Measurements from ENCODE around the gene C3orf18. TPM values are rescaled to one million over a fixed set of nuclear protein-coding genes. Genes with fewer than 3 reads are reported as not detected.

The C3orf18 gene
- total RNA-seq, 1 donor from 2014 or later, result 8.9 TPM

DNA sequence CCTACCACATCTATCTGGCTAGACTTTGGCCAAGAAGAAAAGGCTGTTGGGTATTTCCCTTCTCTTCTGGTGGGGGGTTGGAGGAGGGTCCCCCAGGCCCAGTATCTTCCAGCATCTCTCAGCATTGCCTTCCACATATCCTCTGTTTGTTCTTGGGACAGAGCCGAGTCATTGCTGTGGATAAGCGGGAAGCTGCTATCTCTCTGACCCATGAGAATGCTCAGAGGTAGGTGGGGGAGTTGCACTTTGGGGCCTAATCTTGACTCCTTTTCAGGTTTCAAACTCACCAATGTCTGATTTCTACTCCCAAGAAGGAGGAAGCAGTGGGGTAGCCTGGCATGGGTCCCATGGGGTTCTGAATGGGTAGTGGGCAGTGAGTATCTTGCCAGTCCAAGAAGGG, 9.8 kb upstream of the C3orf18 start:
- no peak for DNase-seq (ENCODE audit: low read depth)
- H3K4me3 ChIP-seq (ENCODE audit: low read depth, low read length), result no peak overlapping the region
- no peak for TF ChIP-seq CTCF (conservative IDR thresholded peaks at IDR 0.05; ENCODE audit: low read depth, low read length)

DNA sequence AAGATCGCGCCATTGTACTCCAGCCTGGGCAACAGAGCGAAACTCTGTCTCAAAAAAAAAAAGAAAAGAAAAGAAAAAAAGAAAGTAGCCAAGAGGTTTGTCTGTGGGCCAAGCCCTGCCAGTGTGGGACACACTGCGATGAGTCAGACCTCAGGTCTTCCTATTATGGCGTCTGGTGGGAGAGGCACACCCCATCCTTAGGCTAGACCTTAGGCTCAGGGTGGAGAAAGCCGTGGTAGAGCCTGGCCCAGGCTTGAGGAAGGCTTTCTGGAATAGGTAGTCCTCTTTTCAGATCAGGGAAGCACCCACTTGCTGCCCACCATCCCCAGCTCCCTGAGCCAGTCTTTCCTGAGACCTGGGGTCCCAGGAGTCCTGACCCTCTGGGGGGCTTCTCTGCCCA, 7.8 kb upstream of the C3orf18 start:
- no peak overlapping the region for H3K4me3 ChIP-seq (ENCODE audit: low read depth, low read length)
- DNase-seq (ENCODE audit: low read depth), result no peak
- no peak for TF ChIP-seq CTCF (conservative IDR thresholded peaks at IDR 0.05; ENCODE audit: low read depth, low read length)

GRCh38 chr3:50574444-50574831, 6.9 kb upstream of the C3orf18 start:
- TF ChIP-seq CTCF (conservative IDR thresholded peaks at IDR 0.05; ENCODE audit: low read depth, low read length), result no peak
- no peak for DNase-seq (ENCODE audit: low read depth)
- H3K4me3 ChIP-seq (ENCODE audit: low read depth, low read length), result no peak overlapping the region

DNA sequence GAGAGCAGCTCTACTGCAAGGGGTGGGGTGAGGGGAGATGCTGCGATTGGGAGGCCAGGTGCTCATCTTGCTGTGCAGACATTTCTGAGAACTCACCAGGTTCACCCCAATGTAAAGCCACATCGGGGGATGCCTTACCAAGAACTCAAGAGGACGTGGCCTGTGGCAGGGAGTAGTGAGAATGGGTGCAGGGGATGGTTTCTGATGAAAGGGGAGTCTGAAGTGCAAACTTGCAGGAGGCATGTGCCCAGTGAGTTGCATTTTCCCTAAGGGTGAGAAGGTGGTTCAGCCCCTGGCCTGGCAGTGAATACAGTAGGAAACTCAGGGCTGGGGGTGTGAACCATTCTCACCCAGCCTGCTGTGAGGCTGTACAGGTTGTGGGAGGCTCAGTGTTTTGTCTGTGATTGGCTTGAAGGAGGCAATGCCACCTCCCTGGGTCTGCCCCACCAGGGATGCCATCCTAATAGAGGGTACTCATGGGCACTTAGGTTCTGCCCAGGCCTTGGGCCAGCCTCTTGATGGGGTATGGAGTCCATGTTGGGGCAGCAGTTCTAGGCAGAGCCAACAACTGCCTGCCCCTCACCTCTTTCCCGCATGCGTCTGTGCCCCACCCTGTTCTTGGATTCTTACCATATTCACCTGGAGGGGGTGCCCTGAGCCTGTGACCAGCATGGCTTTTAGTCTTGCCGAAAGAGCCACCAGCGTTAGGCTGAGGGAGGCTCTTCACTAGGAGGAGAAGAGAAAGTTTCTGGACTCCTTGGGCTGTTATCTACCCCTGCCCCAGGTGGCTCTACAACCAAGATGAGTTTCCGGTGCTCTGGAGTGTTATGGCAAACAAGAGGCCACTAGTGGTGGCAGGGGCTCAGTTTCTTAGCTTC, 6.3 kb upstream of the C3orf18 start:
- no peak for TF ChIP-seq CTCF (conservative IDR thresholded peaks at IDR 0.05; ENCODE audit: low read depth, low read length)
- no peak overlapping the region for H3K4me3 ChIP-seq (ENCODE audit: low read depth, low read length)
- DNase-seq (ENCODE audit: low read depth), result no peak

- no peak for TF ChIP-seq CTCF (conservative IDR thresholded peaks at IDR 0.05; ENCODE audit: low read depth, low read length)
- no peak for DNase-seq (ENCODE audit: low read depth)
- no peak overlapping the region for H3K4me3 ChIP-seq (ENCODE audit: low read depth, low read length)
Observed at GRCh38 chr3:50572801-50573371, 5.3 kb upstream of the C3orf18 start.

- H3K4me3 ChIP-seq (ENCODE audit: low read depth, low read length), result no peak overlapping the region
- TF ChIP-seq CTCF (conservative IDR thresholded peaks at IDR 0.05; ENCODE audit: low read depth, low read length), result peak; percentile 93
- no peak for DNase-seq (ENCODE audit: low read depth)
Observed at GRCh38 chr3:50572158-50572557, 4.6 kb upstream of the C3orf18 start.

Measured in epithelial cell of proximal tubule (primary cell).